K562 (cell line): ENCODE results near the gene FAM83G. TPM values are rescaled to one million over a fixed set of nuclear protein-coding genes. Genes with fewer than 3 reads are reported as not detected.
A peak's percentile ranks its signal among the peaks of the same experiment; 100 is the strongest.

Source experiments
- BACH1 ChIP-seq: fragments of 200-800 bp; sonication (Bioruptor generic); IDR thresholded peaks from 2 replicates; pipeline ENCODE4 v1.6.1; 2016; ENCODE audit warnings: missing genetic modification characterization, missing compliant biosample characterization
- CXXC5 ChIP-seq: fragments of 250-450 bp; sonication (Bioruptor Pico); IDR thresholded peaks from 2 replicates; pipeline ENCODE4 v1.8.0; 2022; ENCODE audit warnings: inconsistent platforms, mild to moderate bottlenecking, moderate library complexity
- ESRRB ChIP-seq: fragments of 250-450 bp; sonication (Bioruptor Pico); IDR thresholded peaks from 2 replicates; pipeline ENCODE4 v1.5.0; 2020; ENCODE audit warnings: mild to moderate bottlenecking, moderate library complexity, borderline replicate concordance
- MAFG ChIP-seq: fragments of 450-650 bp; conservative IDR thresholded peaks from 2 replicates; pipeline ENCODE4 v1.6.1; 2016; ENCODE audit warnings: missing genetic modification characterization, missing compliant biosample characterization
- NFE2 ChIP-seq: IDR thresholded peaks from 2 replicates; pipeline ENCODE4 v1.6.1; 2014; ENCODE audit warnings: antibody characterized with exemption, low read depth
- PKNOX1 ChIP-seq: fragments of 450-650 bp; IDR thresholded peaks from 2 replicates; pipeline ENCODE4 v1.6.1; 2016
- ZNF124 ChIP-seq: sonication (generic); formaldehyde crosslinking; IDR thresholded peaks from 2 replicates; pipeline ENCODE4 v1.8.1; 2022; ENCODE audit warnings: missing genetic modification reagents
- ZNF318 ChIP-seq, 2 experiments: fragments of 450-650 bp; IDR thresholded peaks; 2 replicates each; pipeline ENCODE4 v1.6.1; 2016; ENCODE audit warnings: mild to moderate bottlenecking in 2 of 2, borderline replicate concordance in 1 of 2, low read depth in 1 of 2, moderate library complexity in 1 of 2
- polyA plus RNA-seq, 8 experiments: library from polyadenylated mRNA; depleted of rRNA in 4 of 8; stranded (reverse) in 5 of 8; unstranded in 3 of 8; fragments of >200 nt; fragmentation: Nextera tagmentation in 2 of 8; fragmentation: Illumina TruSeq in 1 of 8; extraction: Ambion mirVana in 2 of 8; extraction: Trizol in 1 of 8; gene quantifications; 2 replicates each; pipeline versions ENCODE4 v1.2.1 to v1.2.3, GENCODE V29; 2011 to 2014; ENCODE audit warnings: inconsistent platforms in 1 of 8, missing spikeins in 1 of 8
- total RNA-seq, 7 experiments: library from RNA; depleted of rRNA in 6 of 7; stranded (reverse); fragments of >200 nt in 6 of 7; fragmentation: Illumina TruSeq in 2 of 7; extraction: Trizol in 2 of 7; gene quantifications; 2 replicates each; pipeline versions ENCODE4 v1.2.1 to v1.2.3, GENCODE V29; 2011 to 2021; ENCODE audit warnings: low replicate concordance in 1 of 7
- TF ChIP-seq, protein P1 (sequence below): fragments of 250-450 bp; sonication (Bioruptor Pico); IDR thresholded peaks from 2 replicates; pipeline ENCODE4 v1.4.0; 2020
- TF ChIP-seq, protein P2 (sequence below): fragments of 450-650 bp; formaldehyde crosslinking; conservative IDR thresholded peaks from 2 replicates; pipeline ENCODE4 v1.4.0; 2022; ENCODE audit warnings: mild to moderate bottlenecking, missing genetic modification characterization

FAM83G gene
- total and polyA plus RNA-seq, 9 of the 15 experiments (the other 6 are each of a cell fraction or from before 2014, with no cell fraction given): 0.04 to 10.3 (median 4.5) TPM; not detected in 1

GRCh38 chr17:19000531-19001325, 3.8 kb downstream of the FAM83G start (continued):
- no peak for TF ChIP-seq ZNF318 (IDR thresholded peaks at IDR 0.05; ENCODE audit: borderline replicate concordance in 1 of 2, low read depth in 1 of 2)
- TF ChIP-seq, protein P1, sequence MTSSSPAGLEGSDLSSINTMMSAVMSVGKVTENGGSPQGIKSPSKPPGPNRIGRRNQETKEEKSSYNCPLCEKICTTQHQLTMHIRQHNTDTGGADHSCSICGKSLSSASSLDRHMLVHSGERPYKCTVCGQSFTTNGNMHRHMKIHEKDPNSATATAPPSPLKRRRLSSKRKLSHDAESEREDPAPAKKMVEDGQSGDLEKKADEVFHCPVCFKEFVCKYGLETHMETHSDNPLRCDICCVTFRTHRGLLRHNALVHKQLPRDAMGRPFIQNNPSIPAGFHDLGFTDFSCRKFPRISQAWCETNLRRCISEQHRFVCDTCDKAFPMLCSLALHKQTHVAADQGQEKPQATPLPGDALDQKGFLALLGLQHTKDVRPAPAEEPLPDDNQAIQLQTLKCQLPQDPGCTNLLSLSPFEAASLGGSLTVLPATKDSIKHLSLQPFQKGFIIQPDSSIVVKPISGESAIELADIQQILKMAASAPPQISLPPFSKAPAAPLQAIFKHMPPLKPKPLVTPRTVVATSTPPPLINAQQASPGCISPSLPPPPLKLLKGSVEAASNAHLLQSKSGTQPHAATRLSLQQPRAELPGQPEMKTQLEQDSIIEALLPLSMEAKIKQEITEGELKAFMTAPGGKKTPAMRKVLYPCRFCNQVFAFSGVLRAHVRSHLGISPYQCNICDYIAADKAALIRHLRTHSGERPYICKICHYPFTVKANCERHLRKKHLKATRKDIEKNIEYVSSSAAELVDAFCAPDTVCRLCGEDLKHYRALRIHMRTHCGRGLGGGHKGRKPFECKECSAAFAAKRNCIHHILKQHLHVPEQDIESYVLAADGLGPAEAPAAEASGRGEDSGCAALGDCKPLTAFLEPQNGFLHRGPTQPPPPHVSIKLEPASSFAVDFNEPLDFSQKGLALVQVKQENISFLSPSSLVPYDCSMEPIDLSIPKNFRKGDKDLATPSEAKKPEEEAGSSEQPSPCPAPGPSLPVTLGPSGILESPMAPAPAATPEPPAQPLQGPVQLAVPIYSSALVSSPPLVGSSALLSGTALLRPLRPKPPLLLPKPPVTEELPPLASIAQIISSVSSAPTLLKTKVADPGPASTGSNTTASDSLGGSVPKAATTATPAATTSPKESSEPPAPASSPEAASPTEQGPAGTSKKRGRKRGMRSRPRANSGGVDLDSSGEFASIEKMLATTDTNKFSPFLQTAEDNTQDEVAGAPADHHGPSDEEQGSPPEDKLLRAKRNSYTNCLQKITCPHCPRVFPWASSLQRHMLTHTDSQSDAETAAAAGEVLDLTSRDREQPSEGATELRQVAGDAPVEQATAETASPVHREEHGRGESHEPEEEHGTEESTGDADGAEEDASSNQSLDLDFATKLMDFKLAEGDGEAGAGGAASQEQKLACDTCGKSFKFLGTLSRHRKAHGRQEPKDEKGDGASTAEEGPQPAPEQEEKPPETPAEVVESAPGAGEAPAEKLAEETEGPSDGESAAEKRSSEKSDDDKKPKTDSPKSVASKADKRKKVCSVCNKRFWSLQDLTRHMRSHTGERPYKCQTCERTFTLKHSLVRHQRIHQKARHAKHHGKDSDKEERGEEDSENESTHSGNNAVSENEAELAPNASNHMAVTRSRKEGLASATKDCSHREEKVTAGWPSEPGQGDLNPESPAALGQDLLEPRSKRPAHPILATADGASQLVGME (CRISPR knock-in tag): no peak
- no peak for TF ChIP-seq ZNF124
- TF ChIP-seq, protein P2, sequence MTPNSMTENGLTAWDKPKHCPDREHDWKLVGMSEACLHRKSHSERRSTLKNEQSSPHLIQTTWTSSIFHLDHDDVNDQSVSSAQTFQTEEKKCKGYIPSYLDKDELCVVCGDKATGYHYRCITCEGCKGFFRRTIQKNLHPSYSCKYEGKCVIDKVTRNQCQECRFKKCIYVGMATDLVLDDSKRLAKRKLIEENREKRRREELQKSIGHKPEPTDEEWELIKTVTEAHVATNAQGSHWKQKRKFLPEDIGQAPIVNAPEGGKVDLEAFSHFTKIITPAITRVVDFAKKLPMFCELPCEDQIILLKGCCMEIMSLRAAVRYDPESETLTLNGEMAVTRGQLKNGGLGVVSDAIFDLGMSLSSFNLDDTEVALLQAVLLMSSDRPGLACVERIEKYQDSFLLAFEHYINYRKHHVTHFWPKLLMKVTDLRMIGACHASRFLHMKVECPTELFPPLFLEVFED (CRISPR knock-in tag): no peak
- no peak for TF ChIP-seq ESRRB (CRISPR knock-in tag)
- peak; percentile 74 for TF ChIP-seq MAFG (tag)
- no peak for TF ChIP-seq BACH1
- TF ChIP-seq NFE2: no peak
- TF ChIP-seq CXXC5 (CRISPR knock-in tag): no peak
- peak; percentile 27; the same call in 1 of the 2 replicates for TF ChIP-seq PKNOX1
